DND-41 (cell line): ENCODE measurements around the gene MAN2B2.

Source experiments
- ATAC-seq: fragments of 200-7000 bp; cut with Tn5 transposase; 3 replicates; pipeline ENCODE4 v1.9.1; 2021; ENCODE audit warnings: low read depth; ENCODE audit not compliant: insufficient read depth
- DNase-seq: peaks from one replicate; pipeline ENCODE4 v3.0.0-alpha.2; 2020
- H2AFZ ChIP-seq: 2 replicates; pipeline ENCODE4 v1.6.0; 2012; ENCODE audit warnings: low read depth, low read length
- H3K27ac ChIP-seq: 2 replicates; pipeline ENCODE4 v1.5.1; 2012; ENCODE audit warnings: low read length, inconsistent platforms
- H3K27me3 ChIP-seq: fragments of 200-600 bp; sonication (generic); 2 replicates; pipeline ENCODE4 v1.6.0; 2012; ENCODE audit warnings: low read length, mild to moderate bottlenecking, inconsistent platforms; ENCODE audit not compliant: insufficient read depth, poor library complexity
- H3K36me3 ChIP-seq: 2 replicates; pipeline ENCODE4 v1.5.1; 2012; ENCODE audit warnings: low read length, inconsistent platforms; ENCODE audit not compliant: insufficient read depth
- H3K4me1 ChIP-seq: 2 replicates; pipeline ENCODE4 v1.5.1; 2012; ENCODE audit warnings: mild to moderate bottlenecking, low read length; ENCODE audit not compliant: insufficient read depth
- H3K4me2 ChIP-seq: 2 replicates; pipeline ENCODE4 v1.6.0; 2012; ENCODE audit warnings: mild to moderate bottlenecking, moderate library complexity, low read length, inconsistent platforms; ENCODE audit not compliant: insufficient read depth
- H3K4me3 ChIP-seq, 2 experiments: fragments of 200-600 bp in 1 of 2; shearing (Covaris generic) in 1 of 2; 2 replicates each; pipeline ENCODE4 v1.5.1; 2012 to 2016; ENCODE audit warnings: inconsistent platforms in 2 of 2, low read length in 2 of 2, mild to moderate bottlenecking in 2 of 2, low read depth in 1 of 2, moderate library complexity in 1 of 2
- H3K79me2 ChIP-seq: 2 replicates; pipeline ENCODE4 v1.6.0; 2012; ENCODE audit warnings: low read length, inconsistent platforms; ENCODE audit not compliant: insufficient read depth
- H3K9ac ChIP-seq: 2 replicates; pipeline ENCODE4 v1.6.0; 2012; ENCODE audit warnings: low read depth, mild to moderate bottlenecking, inconsistent platforms, low read length, moderate library complexity
- H3K9me3 ChIP-seq: 2 replicates; pipeline ENCODE4 v1.5.1; 2012; ENCODE audit warnings: low read length, moderate library complexity, mild to moderate bottlenecking, inconsistent platforms; ENCODE audit not compliant: insufficient read depth, severe bottlenecking
- H4K20me1 ChIP-seq: 2 replicates; pipeline ENCODE4 v1.6.0; 2012; ENCODE audit warnings: low read length; ENCODE audit not compliant: insufficient read depth
- CTCF ChIP-seq: IDR thresholded peaks from 2 replicates; pipeline ENCODE4 v1.5.1; 2012; ENCODE audit warnings: borderline replicate concordance, low read length, moderate library complexity, mild to moderate bottlenecking; ENCODE audit not compliant: poor library complexity, severe bottlenecking; ENCODE audit errors: extremely low read depth
- EZH2 ChIP-seq: IDR thresholded peaks from 3 replicates; pipeline ENCODE4 v1.6.1; 2012; ENCODE audit warnings: borderline replicate concordance, low read depth, mild to moderate bottlenecking, moderate library complexity, low read length, inconsistent platforms; ENCODE audit not compliant: severe bottlenecking

The MAN2B2 gene

GRCh38 chr4:6529021-6529420 is 46.0 kb upstream of the MAN2B2 start:
- H3K27ac ChIP-seq, result no peak overlapping the region

GRCh38 chr4:6530301-6530700 is 44.7 kb upstream of the MAN2B2 start:
- H3K79me2 ChIP-seq, result no peaks in the 10 kb centered on the region
- DNase-seq (no peak), ATAC-seq (no peak)
- TF ChIP-seq EZH2 (no peak), CTCF (no peak)
- H3K4me3 ChIP-seq, result no peak overlapping the region
- no peaks in the 10 kb centered on the region for H3K4me1 ChIP-seq
- H3K9ac ChIP-seq, result no peak overlapping the region
- peaks cover 9% of the 10 kb centered on the region; the same call in 1 of the 2 replicates for H4K20me1 ChIP-seq
- no peaks in the 10 kb centered on the region for H3K36me3 ChIP-seq
- peaks cover 3% of the 10 kb centered on the region for H3K27me3 ChIP-seq
- no peaks in the 10 kb centered on the region for H3K9me3 ChIP-seq
- H2AFZ ChIP-seq, result no peak overlapping the region
- no peak overlapping the region for H3K4me2 ChIP-seq
- no peak overlapping the region for H3K27ac ChIP-seq

More at GRCh38 chr4:6529021-6529420, 46.0 kb upstream of the MAN2B2 start:
- no peaks in the 10 kb centered on the region for H3K9me3 ChIP-seq
- H3K4me3 ChIP-seq, result no peak overlapping the region
- H3K4me2 ChIP-seq, result no peak overlapping the region
- peaks cover 3% of the 10 kb centered on the region for H3K27me3 ChIP-seq
- DNase-seq (no peak), ATAC-seq (no peak)
- no peaks in the 10 kb centered on the region for H3K79me2 ChIP-seq
- no peak overlapping the region for H2AFZ ChIP-seq
- H3K4me1 ChIP-seq, result no peaks in the 10 kb centered on the region
- no peaks in the 10 kb centered on the region for H3K36me3 ChIP-seq
- H4K20me1 ChIP-seq, result peaks cover 9% of the 10 kb centered on the region; the same call in 1 of the 2 replicates
- TF ChIP-seq CTCF (no peak), EZH2 (no peak)
- no peak overlapping the region for H3K9ac ChIP-seq

- ATAC-seq (no peak), DNase-seq (no peak)
- Histone ChIP-seq H3K9me3 (no peaks in the 10 kb centered on the region), H3K27ac (no peak overlapping the region), H3K4me1 (no peaks in the 10 kb centered on the region), H3K79me2 (no peaks in the 10 kb centered on the region), H3K4me3 (no peak overlapping the region), H3K36me3 (no peaks in the 10 kb centered on the region), H4K20me1 (peaks cover 9% of the 10 kb centered on the region; the same call in 1 of the 2 replicates), H2AFZ (no peak overlapping the region), H3K27me3 (peaks cover 3% of the 10 kb centered on the region), H3K9ac (no peak overlapping the region), H3K4me2 (no peak overlapping the region)
- no peak for TF ChIP-seq EZH2
- no peak for TF ChIP-seq CTCF
These were observed 44.0 kb upstream of the MAN2B2 start for GRCh38 chr4:6530964-6531363.

DNA sequence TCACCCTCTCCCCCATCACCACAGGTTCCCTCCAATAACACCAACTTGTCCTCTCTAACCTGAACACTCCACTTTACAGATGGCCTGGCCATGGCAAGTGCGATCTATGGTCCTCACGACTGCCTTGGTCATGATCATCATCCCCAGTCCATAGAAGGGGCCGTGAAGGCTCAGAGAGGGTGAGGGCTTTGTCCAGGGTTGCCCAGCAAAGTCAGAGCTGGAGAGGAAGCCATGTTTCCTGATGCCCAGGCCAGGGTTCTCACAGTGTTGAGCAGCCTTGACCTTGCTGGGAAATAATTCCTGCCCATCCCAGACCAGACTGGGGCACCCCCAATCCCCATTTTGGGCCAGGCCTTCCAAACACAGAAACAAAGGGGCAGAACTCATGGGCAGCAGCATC is 42.9 kb upstream of the MAN2B2 start:
- Histone ChIP-seq H3K9me3 (no peaks in the 10 kb centered on the region), H3K79me2 (no peaks in the 10 kb centered on the region), H2AFZ (no peak overlapping the region), H3K36me3 (no peaks in the 10 kb centered on the region), H3K4me3 (no peak overlapping the region), H3K4me1 (no peaks in the 10 kb centered on the region), H4K20me1 (peaks cover 9% of the 10 kb centered on the region; the same call in 1 of the 2 replicates), H3K27ac (no peak overlapping the region), H3K4me2 (no peak overlapping the region), H3K27me3 (peaks cover 3% of the 10 kb centered on the region), H3K9ac (no peak overlapping the region)
- no peak for ATAC-seq
- TF ChIP-seq EZH2 (no peak), CTCF (no peak)
- DNase-seq, result no peak
